ENCODE measurements around the gene UGT8. TPM values are rescaled to one million over a fixed set of nuclear protein-coding genes. Genes with fewer than 3 reads are reported as not detected.

Gene UGT8
- total RNA-seq, 1 donor from 2014 or later, result 6.4 TPM

GRCh38 chr4:114649908-114650307 is 51.3 kb downstream of the UGT8 start:
- Histone ChIP-seq H3K9ac (ENCODE audit: low read length) (no peak overlapping the region), H3K4me3 (ENCODE audit: insufficient read depth, low read depth, low read length) (no peak overlapping the region), H3K4me1 (ENCODE audit: insufficient read depth, low read length) (no peaks in the 10 kb centered on the region), H3K4me2 (ENCODE audit: low read length) (no peak overlapping the region), H3K79me2 (ENCODE audit: insufficient read depth, low read length) (no peaks in the 10 kb centered on the region), H3K36me3 (ENCODE audit: insufficient read depth, low read length) (no peaks in the 10 kb centered on the region), H3K27me3 (ENCODE audit: insufficient read depth, low read length) (no peaks in the 10 kb centered on the region), H3K27ac (ENCODE audit: low read depth, low read length) (no peak overlapping the region), H2AFZ (ENCODE audit: low read depth, low read length) (no peak overlapping the region), H4K20me1 (ENCODE audit: insufficient read depth, low read length) (no peaks in the 10 kb centered on the region), H3K9me3 (ENCODE audit: insufficient read depth, low read depth, low read length) (no peaks in the 10 kb centered on the region)
- Mint-ChIP-seq H3K27me3 (ENCODE audit: low read depth, unreplicated experiment) (no peaks in the 10 kb centered on the region), H3K4me1 (ENCODE audit: low read depth, unreplicated experiment) (peaks cover 2% of the 10 kb centered on the region), H3K27ac (ENCODE audit: unreplicated experiment) (no peak overlapping the region), H3K36me3 (ENCODE audit: low read depth, unreplicated experiment) (no peaks in the 10 kb centered on the region), H3K9me3 (ENCODE audit: unreplicated experiment) (no peaks in the 10 kb centered on the region), H3K4me3 (ENCODE audit: unreplicated experiment) (no peak overlapping the region)
- no peak for FAIRE-seq
- DNase-seq (ENCODE audit: low read depth), result no peak
- TF ChIP-seq EZH2 (IDR thresholded peaks at IDR 0.05; ENCODE audit: insufficient read depth, low read length) (no peak), CTCF (IDR thresholded peaks at IDR 0.05; ENCODE audit: insufficient read depth, low read depth, low read length) (no peak)

GRCh38 chr4:114653675-114654074 is 55.1 kb downstream of the UGT8 start:
- Histone ChIP-seq H3K4me3 (ENCODE audit: insufficient read depth, low read depth, low read length) (no peak overlapping the region), H4K20me1 (ENCODE audit: insufficient read depth, low read length) (no peaks in the 10 kb centered on the region), H3K4me1 (ENCODE audit: insufficient read depth, low read length) (no peaks in the 10 kb centered on the region), H3K79me2 (ENCODE audit: insufficient read depth, low read length) (no peaks in the 10 kb centered on the region), H3K4me2 (ENCODE audit: low read length) (no peak overlapping the region), H3K9ac (ENCODE audit: low read length) (no peak overlapping the region), H3K27me3 (ENCODE audit: insufficient read depth, low read length) (no peaks in the 10 kb centered on the region), H3K27ac (ENCODE audit: low read depth, low read length) (no peak overlapping the region), H2AFZ (ENCODE audit: low read depth, low read length) (no peak overlapping the region), H3K9me3 (ENCODE audit: insufficient read depth, low read depth, low read length) (no peaks in the 10 kb centered on the region), H3K36me3 (ENCODE audit: insufficient read depth, low read length) (no peaks in the 10 kb centered on the region)
- no peaks in the 10 kb centered on the region for H3K9me3 Mint-ChIP-seq (ENCODE audit: unreplicated experiment)
- no peak for FAIRE-seq
- TF ChIP-seq EZH2 (IDR thresholded peaks at IDR 0.05; ENCODE audit: insufficient read depth, low read length) (no peak), CTCF (IDR thresholded peaks at IDR 0.05; ENCODE audit: insufficient read depth, low read depth, low read length) (no peak)
- no peaks in the 10 kb centered on the region for H3K36me3 Mint-ChIP-seq (ENCODE audit: low read depth, unreplicated experiment)
- no peak overlapping the region for H3K4me3 Mint-ChIP-seq (ENCODE audit: unreplicated experiment)
- peaks cover 2% of the 10 kb centered on the region for H3K4me1 Mint-ChIP-seq (ENCODE audit: low read depth, unreplicated experiment)
- no peak overlapping the region for H3K27ac Mint-ChIP-seq (ENCODE audit: unreplicated experiment)
- no peak for DNase-seq (ENCODE audit: low read depth)
- H3K27me3 Mint-ChIP-seq (ENCODE audit: low read depth, unreplicated experiment), result no peaks in the 10 kb centered on the region

GRCh38 chr4:114654592-114654991 is 56.0 kb downstream of the UGT8 start:
- no peak overlapping the region for H3K4me3 Mint-ChIP-seq (ENCODE audit: unreplicated experiment)
- Histone ChIP-seq H2AFZ (ENCODE audit: low read depth, low read length) (no peak overlapping the region), H3K27me3 (ENCODE audit: insufficient read depth, low read length) (no peaks in the 10 kb centered on the region), H3K4me1 (ENCODE audit: insufficient read depth, low read length) (no peaks in the 10 kb centered on the region), H3K4me2 (ENCODE audit: low read length) (no peak overlapping the region), H4K20me1 (ENCODE audit: insufficient read depth, low read length) (no peaks in the 10 kb centered on the region), H3K4me3 (ENCODE audit: insufficient read depth, low read depth, low read length) (no peak overlapping the region), H3K79me2 (ENCODE audit: insufficient read depth, low read length) (no peaks in the 10 kb centered on the region), H3K9ac (ENCODE audit: low read length) (no peak overlapping the region), H3K9me3 (ENCODE audit: insufficient read depth, low read depth, low read length) (no peaks in the 10 kb centered on the region), H3K36me3 (ENCODE audit: insufficient read depth, low read length) (no peaks in the 10 kb centered on the region), H3K27ac (ENCODE audit: low read depth, low read length) (no peak overlapping the region)
- no peak for TF ChIP-seq CTCF (IDR thresholded peaks at IDR 0.05; ENCODE audit: insufficient read depth, low read depth, low read length)
- TF ChIP-seq EZH2 (IDR thresholded peaks at IDR 0.05; ENCODE audit: insufficient read depth, low read length), result no peak
- no peak overlapping the region for H3K27ac Mint-ChIP-seq (ENCODE audit: unreplicated experiment)
- no peaks in the 10 kb centered on the region for H3K9me3 Mint-ChIP-seq (ENCODE audit: unreplicated experiment)
- H3K36me3 Mint-ChIP-seq (ENCODE audit: low read depth, unreplicated experiment), result no peaks in the 10 kb centered on the region
- DNase-seq (ENCODE audit: low read depth), result no peak
- peaks cover 2% of the 10 kb centered on the region for H3K4me1 Mint-ChIP-seq (ENCODE audit: low read depth, unreplicated experiment)
- H3K27me3 Mint-ChIP-seq (ENCODE audit: low read depth, unreplicated experiment), result no peaks in the 10 kb centered on the region
- no peak for FAIRE-seq

All from astrocyte (in vitro differentiated cells and primary cell).